Colonic mucosa (tissue), 4 donors: ENCODE measurements around the gene SLC49A3. TPM values are rescaled to one million over a fixed set of nuclear protein-coding genes. Genes with fewer than 3 reads are reported as not detected.

Source experiments
- DNase-seq: peaks from one replicate; pipeline ENCODE4 v3.0.0-alpha.2; 2020
- H3K27ac ChIP-seq: fragments of 200-600 bp; one replicate; pipeline ENCODE4 v1.8.0; 2021
- H3K27me3 ChIP-seq: fragments of 200-600 bp; one replicate; pipeline ENCODE4 v1.8.0; 2021
- H3K36me3 ChIP-seq: fragments of 200-600 bp; one replicate; pipeline ENCODE4 v1.8.0; 2021
- H3K4me1 ChIP-seq: fragments of 200-600 bp; one replicate; pipeline ENCODE4 v1.8.0; 2021; ENCODE audit warnings: mild to moderate bottlenecking
- H3K4me3 ChIP-seq: fragments of 200-600 bp; one replicate; pipeline ENCODE4 v1.8.0; 2021
- H3K9ac ChIP-seq, 2 donors: one replicate each; pipeline ENCODE4 v1.7.0; 2013; ENCODE audit warnings: control low read depth in 2 of 2, low read depth in 2 of 2, low read length in 2 of 2
- H3K9me3 ChIP-seq: fragments of 200-600 bp; one replicate; pipeline ENCODE4 v1.8.0; 2021
- intact Hi-C: fragments of 100-400 bp; cut with DNase I; formaldehyde crosslinking; loops from one replicate; pipeline ENCODE4 v1.14.1; 2022
- total RNA-seq, 2 donors: library from RNA; stranded (reverse); fragmentation: NEBNext Ultra II Directional in 1 of 2; extraction: Animal tissue kit (Norgen Biotek cat#: 25700) in 1 of 2; gene quantifications; one replicate each; pipeline ENCODE4 v1.2.1, GENCODE V29; 2021
- TF ChIP-seq, protein P1 (sequence below): fragments of 200-600 bp; IDR thresholded peaks from one replicate; pipeline ENCODE4 v1.8.0; 2022; ENCODE audit warnings: antibody characterized with exemption, mild to moderate bottlenecking
- donor health status: healthy.
- donor health status: DM: no; HTN: no; CAD: no.
- donor health status: DM: no; HTN: no; CAD: no.

SLC49A3 gene
- total RNA-seq, 2 donors from 2014 or later: 7.1 to 8.4 TPM

DNA sequence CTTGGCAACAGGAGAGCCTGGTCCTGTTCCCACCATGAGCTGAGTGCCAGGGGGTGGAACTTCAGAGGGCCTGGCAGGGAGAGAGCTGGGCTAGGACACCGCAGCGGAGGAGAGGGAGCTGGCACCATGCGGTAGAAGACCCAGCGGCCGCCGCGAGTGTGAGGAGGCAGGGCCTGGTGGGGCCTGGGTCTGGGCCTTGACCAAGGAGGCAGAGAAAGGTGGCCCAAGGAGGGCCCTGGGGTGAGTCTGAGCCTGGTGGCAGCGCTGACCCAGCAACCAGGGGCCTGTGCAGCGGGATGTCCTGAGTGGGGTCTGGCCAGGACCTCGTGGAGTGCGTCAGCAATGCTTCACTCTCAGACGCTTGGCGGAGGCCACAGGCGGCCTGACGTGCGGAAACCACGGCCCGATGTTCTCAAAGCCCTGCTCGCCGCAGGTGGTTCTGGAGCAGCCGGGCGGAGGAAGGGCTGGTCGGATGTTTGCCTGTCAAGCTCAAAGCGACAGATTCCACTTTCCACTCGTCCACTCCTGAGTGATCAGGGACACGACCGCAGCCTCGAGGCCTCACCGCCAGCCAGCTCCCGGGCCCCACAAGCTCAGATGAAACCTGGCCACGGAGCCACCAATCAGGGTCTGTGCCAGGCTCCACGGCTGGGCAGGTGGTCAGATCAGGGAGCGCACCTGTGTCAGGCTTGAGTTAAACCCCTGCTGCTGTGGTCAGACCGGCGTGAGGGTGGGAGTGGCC lies 35.7 kb downstream of the SLC49A3 start:
- Histone ChIP-seq H3K4me3 (no peak overlapping the region), H3K9ac (no peak overlapping the region), H3K27me3 (peaks cover 14% of the 10 kb centered on the region), H3K36me3 (no peaks in the 10 kb centered on the region), H3K4me1 (no peaks in the 10 kb centered on the region), H3K9me3 (no peaks in the 10 kb centered on the region), H3K27ac (no peak overlapping the region)
- intact Hi-C loops: no loop called here
- TF ChIP-seq, protein P1, sequence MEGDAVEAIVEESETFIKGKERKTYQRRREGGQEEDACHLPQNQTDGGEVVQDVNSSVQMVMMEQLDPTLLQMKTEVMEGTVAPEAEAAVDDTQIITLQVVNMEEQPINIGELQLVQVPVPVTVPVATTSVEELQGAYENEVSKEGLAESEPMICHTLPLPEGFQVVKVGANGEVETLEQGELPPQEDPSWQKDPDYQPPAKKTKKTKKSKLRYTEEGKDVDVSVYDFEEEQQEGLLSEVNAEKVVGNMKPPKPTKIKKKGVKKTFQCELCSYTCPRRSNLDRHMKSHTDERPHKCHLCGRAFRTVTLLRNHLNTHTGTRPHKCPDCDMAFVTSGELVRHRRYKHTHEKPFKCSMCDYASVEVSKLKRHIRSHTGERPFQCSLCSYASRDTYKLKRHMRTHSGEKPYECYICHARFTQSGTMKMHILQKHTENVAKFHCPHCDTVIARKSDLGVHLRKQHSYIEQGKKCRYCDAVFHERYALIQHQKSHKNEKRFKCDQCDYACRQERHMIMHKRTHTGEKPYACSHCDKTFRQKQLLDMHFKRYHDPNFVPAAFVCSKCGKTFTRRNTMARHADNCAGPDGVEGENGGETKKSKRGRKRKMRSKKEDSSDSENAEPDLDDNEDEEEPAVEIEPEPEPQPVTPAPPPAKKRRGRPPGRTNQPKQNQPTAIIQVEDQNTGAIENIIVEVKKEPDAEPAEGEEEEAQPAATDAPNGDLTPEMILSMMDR: no peak
- DNase-seq: no peak

DNA sequence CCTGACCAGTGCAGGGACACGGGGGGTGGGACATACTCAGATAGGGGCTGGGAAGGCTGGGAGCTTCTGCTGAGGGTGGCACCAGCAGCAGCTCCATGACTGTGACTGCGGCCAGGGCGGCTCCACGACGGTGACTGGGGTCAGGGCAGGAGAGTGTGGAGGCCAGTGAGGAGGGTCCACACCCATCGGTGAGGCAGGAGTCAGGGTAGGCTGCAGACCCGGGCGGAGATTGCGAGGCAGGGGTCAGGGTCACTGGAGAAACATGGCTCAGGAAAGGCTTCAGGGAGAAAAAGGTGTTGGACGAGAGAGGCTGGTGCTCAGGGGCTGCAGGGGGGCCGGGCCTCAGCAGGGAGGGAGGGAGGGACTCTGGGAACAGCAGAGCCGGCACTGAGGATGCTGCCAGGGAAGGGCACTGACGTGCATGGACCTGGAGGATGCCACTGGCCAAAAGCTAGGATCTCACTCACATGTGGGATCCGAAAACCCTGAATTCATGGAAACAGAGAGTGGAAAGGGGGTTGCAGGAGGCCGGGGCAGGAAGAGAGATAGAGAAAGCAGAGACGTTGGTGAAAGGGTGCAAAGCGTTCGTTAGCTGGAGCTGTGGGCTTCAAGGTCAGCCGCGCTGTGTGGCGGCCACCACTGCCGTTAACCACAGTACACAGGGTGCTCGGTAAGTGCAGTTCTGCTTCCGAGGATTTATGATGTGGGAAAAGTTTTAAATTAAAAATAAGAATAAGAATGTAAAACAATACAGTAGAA lies 36.9 kb downstream of the SLC49A3 start:
- H3K36me3 ChIP-seq: no peaks in the 10 kb centered on the region
- no peak overlapping the region for H3K4me3 ChIP-seq
- intact Hi-C loops: no loop called here
- H3K4me1 ChIP-seq: no peaks in the 10 kb centered on the region
- TF ChIP-seq, protein P1: no peak
- H3K9me3 ChIP-seq: no peaks in the 10 kb centered on the region
- no peak overlapping the region for H3K27ac ChIP-seq
- DNase-seq: no peak
- peaks cover 14% of the 10 kb centered on the region for H3K27me3 ChIP-seq
- H3K9ac ChIP-seq: no peak overlapping the region

DNA sequence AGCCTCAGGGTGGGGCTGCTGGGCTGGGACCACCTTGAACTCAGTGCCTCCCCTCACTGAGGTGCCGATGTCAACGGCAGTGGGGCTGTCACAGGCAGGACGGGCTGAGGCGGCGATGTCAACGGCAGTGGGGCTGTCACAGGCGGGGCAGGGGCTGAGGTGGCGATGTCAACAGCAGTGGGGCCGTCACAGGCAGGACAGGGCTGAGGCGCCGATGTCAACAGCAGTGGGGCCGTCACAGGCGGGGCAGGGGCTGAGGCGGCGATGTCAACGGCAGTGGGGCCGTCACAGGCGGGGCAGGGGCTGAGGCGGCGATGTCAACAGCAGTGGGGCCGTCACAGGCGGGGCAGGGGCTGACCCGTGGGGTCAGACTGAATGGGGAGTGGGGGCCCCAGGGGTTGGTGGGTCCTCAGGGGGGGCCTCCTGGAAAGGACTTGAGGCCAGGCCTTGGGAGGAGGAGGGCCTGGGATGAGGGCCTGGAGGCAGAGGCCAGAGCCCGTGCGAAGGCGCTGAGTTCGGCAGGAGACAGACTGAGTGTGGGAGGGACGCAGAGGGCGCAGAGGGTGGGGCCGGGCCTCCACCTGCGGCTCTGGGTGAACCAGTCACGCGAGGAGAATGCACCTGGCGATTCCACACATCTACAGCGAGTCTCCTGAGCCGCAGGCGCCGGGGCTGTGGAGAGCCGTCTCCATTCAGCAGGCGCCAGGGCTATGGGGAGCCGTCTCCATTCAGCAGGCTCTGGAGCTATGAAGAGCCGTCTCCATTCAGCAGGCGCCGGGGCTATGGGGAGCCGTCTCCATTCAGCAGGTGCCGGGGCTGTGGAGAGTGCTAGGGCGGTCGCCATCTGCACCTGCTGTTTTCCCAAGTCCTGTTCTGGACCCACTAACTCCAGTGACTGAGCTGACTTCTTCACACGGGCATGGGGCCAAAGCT lies 37.7 kb downstream of the SLC49A3 start:
- TF ChIP-seq, protein P1: no peak
- no peaks in the 10 kb centered on the region for H3K36me3 ChIP-seq
- H3K4me3 ChIP-seq: no peak overlapping the region
- H3K4me1 ChIP-seq: no peaks in the 10 kb centered on the region
- H3K27ac ChIP-seq: no peak overlapping the region
- intact Hi-C loops: no loop called here
- peaks cover 14% of the 10 kb centered on the region for H3K27me3 ChIP-seq
- no peak for DNase-seq
- no peak overlapping the region for H3K9ac ChIP-seq
- H3K9me3 ChIP-seq: no peaks in the 10 kb centered on the region

DNA sequence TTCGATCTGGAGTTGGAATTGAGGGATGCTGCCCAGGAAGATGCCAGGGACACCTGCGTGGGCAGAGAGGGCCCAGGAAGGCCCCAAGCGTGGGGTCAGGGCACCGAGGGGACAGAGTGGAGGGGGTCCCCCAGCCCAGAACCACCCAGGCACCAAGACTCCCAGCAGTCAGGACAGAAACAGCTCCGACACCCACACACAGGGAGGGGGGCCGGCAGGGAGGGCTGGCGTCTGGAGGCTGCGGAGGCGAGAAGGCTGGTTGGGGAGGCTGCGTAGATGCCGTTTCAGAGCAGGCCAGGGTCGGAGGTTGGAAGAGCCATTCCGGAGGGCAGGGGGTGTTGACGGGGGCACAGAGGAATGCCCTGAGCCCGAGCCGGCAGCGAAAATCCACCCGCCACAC lies 38.5 kb downstream of the SLC49A3 start:
- intact Hi-C loops: no loop called here
- Histone ChIP-seq H3K9ac (no peak overlapping the region), H3K4me3 (no peak overlapping the region), H3K4me1 (no peaks in the 10 kb centered on the region), H3K36me3 (no peaks in the 10 kb centered on the region), H3K27me3 (peaks cover 14% of the 10 kb centered on the region), H3K9me3 (no peaks in the 10 kb centered on the region), H3K27ac (no peak overlapping the region)
- TF ChIP-seq, protein P1: no peak
- DNase-seq: no peak

DNA sequence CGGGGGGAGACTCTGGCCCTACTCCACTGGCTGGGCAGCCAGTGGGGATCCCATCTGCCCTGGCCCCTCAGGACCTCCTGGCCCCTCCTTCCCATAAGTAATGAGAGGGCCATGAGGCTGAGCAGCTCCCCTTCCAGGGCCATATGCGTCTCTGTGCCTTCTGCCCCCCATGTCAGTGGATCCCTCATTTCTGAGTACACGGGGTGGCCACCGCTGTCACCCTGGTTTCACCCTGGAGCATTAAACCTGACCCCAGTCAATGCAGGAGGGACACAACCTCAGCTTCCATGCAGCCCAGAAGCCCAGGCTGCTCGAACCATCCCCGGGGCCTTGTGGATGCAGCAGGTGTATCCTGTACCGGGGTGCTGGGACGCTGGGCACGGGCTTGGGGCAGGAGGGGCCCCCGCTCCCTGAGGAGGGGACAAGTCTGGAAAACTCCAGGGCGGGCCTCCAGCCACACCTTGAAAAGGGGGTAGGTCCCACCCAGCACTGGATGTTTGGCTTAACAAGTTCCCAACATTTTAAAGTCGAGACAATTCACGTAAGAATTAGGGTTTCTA lies 39.1 kb downstream of the SLC49A3 start:
- intact Hi-C loops: no loop called here
- H3K4me3 ChIP-seq: no peak overlapping the region
- H3K9me3 ChIP-seq: no peaks in the 10 kb centered on the region
- no peak for DNase-seq
- no peaks in the 10 kb centered on the region for H3K4me1 ChIP-seq
- H3K36me3 ChIP-seq: no peaks in the 10 kb centered on the region
- TF ChIP-seq, protein P1: no peak
- H3K9ac ChIP-seq: no peak overlapping the region
- H3K27me3 ChIP-seq: peaks cover 14% of the 10 kb centered on the region
- H3K27ac ChIP-seq: no peak overlapping the region
